DMS 273 (cell line): ENCODE data around the gene ADSL.
"Not testable (repeated sequence)": the region's sequence is repeated elsewhere in the genome, so short reads cannot be mapped to it uniquely, and the experiment has no call there.

Experiments used
- DNase-seq: peaks from one replicate; lab custom pipeline; 2025; ENCODE audit not compliant: unreplicated experiment; lab: John Stamatoyannopoulos, UW

The ADSL gene

DNA sequence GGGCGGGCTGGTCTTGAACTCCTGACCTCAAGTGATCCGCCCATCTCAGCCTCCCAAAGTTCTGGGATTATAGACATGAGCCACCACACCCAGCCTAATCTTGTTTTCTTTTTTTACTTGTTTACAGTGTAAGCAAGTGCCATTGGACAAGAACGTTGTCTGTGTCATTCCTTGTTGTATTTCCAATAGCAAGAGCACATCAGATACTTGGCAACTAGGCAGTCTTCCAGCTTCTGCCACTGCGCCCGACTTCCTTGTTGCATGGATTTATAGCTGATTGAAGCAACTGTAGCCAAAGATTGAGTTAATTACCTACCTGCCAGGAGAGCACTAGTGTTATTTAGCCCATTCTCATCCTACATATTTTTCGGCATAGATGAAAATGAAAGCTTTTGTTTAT, 21.0 kb downstream of the ADSL start:
- no peak for DNase-seq

DNA sequence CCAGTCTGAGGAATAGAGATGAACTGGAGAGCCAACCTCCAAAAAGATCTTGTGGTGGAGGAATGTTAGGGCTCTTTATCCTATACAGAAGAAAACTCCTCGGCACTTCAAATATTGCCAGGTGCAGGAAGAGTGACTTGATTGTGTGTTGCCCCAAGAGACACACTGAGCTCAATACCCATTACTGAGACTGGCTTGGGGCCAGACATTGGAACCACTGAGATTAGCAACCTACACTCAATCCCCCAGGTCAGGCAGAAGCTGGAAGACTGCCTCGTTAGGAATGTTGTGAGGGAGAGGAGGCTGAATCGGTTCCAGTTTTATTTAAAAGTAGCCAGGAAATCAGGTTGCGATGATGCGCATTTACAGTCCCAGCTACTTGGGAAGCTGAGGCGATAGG, 21.7 kb downstream of the ADSL start:
- DNase-seq: peak; percentile 6

DNA sequence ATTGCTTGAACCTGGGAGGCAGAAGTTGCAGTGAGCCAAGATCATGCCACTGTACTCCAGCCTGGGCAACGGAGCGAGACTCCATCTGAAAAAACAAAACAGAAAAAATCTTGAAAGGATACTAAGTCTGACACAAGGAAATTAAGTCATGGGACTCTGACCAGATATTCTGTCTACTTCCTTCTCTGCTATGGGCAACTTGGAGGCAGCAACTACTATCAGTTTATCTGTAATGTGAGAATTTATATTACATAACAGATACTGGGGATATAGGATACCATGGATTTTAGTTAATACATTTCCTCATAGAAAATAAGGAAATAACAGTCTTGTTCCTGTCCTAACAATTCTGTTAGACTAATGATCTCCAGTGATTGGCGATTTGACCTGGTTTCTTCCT, 22.5 kb downstream of the ADSL start:
- DNase-seq: no peak

DNA sequence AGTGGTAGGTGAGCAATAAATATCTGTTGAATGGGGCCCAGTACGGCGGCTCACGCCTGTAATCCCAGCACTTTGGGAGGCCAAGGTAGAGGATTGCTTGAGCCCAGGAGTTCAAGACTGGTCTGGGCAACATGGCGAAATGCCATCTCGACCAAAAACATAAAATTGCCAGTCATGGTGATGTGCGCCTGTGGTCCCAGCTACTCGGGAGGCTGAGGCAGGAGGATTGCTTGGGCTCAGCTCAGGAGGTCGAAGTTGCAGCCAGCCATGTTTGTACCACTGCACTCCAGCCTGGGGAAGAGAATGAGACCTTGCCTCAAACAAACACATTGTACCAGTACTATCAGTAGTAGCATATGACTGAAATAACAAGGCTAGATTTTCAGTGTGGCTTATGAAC, 28.3 kb downstream of the ADSL start:
- no peak for DNase-seq

DNA sequence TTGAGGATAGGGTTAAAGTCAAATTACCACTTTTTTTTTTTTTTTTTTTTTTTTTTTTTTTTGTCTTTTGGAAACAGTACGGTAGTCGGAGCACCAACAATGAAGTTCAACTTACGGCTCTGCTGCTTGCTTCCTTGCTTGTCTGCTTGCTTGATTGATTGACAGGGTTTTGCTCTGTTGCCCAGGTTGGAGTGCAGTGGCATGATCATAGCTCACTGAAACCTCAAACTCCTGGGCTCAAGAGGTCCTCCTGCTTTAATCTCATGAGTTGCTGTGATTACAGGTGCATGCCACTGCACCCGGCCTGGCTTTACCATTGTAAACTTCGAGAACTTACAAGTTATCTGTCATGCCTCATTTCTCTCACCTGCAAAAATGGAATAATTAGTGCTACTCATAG, 29.8 kb downstream of the ADSL start:
- DNase-seq: no peak

DNA sequence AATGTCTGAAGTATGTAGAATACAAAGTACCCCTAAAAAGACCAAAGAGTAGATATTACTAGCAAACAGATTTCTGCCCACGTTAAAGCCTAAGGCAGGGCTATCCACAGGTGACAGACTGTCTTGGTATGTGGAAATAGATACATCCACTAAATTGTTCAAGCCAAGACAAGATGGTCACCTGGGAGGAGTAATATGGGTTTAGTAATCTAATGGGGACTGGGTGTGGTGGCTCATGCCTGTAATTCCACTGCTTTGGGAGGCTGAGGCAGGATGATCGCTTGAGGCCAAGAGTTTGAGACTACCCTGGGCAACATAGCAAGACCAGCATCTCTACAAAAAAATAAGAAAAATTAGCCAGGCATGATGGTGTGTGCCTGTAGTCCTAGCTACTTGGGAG, 31.6 kb downstream of the ADSL start:
- DNase-seq: no peak

DNA sequence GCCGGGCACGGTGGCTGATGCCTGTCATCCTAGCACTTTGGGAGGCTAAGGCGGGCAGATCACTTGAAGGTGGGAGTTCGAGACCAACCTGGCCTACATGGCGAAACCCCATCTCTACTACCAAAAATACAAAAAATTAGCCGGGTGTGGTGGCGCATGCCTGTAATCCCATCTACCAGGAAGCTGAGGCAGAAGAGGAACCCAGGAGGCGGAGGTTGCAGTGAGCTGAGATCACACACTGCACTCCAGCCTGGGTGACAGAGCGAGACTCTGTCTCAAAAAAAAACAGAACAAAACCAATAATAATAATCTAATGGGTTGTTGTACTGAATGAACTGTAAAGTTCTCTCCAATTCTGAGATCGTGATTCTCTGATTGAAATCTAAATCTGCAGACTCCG, 32.1 kb downstream of the ADSL start:
- DNase-seq: not testable (repeated sequence)

DNA sequence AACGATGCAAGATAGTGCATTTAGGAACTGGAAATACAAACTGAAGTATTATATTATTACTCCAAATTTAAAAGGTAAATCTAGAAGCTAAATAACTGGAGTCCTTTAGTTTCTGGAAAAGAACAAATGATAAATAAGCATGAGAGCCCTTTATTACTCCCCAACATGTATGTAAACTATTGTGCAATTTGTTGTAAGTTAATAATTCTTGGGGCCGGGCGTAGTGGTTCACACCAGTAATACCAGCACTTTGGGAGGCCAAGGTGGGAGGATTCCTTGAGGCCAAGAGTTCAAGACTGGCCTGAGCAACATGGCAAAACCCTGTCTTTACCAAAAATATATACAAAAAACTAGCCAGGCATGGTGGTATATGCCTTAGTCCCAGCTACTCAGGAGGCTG, 35.2 kb downstream of the ADSL start:
- no peak for DNase-seq

DNA sequence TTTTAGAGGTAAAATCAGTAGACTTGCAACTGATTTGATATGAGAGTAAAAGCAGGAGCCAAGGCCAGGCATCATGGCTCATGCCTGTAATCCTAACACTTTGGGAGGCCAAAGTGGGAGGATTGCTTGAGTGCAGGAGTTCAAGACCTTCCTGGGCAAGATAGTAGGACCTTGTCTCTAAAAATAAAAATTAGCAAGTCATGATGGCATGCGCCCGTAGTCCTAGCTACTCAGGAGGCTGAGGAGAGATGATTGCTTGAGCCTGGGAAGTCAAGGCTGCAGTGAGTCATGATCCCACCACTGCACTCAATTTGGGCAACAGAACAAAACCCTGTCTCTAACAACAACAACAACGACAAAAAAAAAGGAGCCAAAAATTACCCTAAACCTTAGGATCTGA, 37.6 kb downstream of the ADSL start:
- DNase-seq: no peak

DNA sequence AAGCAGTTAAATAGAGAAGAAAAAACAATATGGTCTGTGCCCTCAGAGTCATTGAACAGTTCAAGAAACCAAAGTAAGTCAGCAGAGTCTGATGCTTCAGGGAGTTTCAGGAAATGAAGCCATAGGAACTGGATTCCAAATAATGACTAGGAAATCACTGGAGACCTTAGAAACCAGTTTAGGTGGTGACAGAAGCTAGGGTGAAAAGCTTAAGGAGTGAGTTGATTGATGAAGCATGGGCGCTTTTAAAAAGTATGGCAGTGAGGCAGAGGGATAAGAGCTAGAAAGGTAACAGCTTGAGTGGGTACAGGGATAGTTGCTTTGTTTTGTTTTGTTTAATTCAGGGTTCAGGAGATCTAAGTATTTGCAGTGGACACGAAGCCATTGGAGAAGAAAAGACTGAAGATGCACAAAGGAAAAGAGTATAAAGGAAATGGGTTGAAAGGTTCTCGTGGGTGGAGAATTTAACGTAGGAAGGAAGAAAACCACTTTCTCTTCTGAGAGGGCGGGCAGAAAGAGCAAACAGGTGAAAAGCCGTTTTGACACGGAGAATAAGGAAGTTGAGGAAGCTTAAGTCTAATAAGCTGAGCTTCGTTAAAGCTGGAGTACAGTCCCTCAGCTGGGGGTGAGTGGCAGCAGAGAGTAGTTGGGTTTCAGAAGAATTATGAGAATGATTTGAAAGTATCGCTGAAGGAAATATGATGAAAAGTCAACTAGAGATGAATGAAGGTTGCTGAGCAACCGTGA, 38.9 kb downstream of the ADSL start:
- no peak for DNase-seq

DNA sequence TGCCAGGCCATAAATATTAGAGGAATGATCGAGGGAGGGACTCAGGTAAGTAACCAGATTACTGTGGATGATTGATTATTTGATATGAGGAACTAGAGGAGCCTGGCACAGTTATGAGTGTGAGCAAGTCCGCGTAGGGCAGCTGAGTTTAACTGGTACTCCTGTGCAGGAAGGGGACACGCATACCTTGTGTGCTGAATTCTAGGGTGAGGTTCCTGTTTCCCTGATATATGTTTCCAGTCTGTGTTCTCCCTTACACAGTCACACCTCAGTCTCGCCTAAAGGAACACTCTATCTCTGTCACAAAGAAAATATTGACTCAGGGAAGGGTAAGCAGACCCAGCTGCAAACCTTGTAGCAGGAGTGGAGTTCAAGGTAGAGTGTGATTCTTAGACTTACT, 41.4 kb downstream of the ADSL start:
- DNase-seq: no peak

DNA sequence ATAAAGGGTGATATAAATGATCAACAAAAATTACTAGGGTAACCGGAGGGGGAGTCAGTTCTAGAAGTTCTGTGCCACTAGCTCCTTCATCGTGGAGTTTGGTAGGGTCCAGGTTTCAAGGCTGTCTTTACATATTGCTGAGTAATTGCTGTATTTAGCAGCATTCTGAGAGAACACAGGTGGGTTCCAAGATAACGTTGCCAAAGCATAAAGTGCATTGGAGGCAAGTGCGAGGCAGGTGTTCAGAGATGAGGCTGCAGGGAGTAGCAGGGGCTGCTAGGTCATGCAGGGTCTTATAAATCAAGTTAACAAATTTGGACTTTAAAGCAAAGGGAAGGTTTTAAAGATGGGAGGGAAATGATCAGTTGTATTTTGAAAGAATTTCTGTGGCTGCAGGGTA, 41.9 kb downstream of the ADSL start:
- no peak for DNase-seq

DNA sequence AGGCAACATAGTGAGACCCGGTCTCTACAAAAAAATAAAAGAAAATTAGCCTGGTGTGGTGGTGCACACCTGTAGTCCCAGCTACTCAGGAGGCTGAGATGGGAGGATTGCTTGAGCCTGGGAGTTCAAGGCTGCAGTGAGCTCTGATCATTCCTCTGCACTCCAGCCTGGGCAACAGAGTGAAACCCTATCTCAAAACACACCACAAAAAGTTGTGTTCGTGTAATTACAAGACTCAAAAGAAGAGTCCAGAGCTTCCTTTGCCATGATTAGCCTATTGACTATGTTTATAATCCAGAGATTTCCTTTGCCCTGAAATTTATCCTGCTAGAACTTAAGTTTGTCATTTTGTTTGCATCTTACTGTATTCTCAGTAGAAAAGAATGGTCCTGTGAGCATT, 45.1 kb downstream of the ADSL start:
- no peak for DNase-seq

DNA sequence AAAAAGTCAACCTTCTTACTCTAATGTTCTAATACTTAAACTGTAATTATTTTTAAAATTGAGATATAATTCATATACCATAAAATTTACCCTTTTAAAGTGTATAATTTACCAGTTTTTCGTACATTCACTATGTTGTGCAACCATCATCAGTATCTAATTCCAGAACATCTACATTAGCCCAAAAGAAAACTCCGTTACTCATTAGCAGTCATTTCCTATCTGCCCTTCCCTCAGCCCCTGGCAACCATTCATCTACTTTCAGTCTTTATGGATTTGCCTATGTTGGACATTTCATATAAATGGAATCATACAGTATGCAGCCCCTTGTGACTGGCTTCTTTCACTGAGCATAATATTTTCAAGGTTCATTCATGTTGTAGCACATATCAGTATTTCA, 46.3 kb downstream of the ADSL start:
- no peak for DNase-seq

DNA sequence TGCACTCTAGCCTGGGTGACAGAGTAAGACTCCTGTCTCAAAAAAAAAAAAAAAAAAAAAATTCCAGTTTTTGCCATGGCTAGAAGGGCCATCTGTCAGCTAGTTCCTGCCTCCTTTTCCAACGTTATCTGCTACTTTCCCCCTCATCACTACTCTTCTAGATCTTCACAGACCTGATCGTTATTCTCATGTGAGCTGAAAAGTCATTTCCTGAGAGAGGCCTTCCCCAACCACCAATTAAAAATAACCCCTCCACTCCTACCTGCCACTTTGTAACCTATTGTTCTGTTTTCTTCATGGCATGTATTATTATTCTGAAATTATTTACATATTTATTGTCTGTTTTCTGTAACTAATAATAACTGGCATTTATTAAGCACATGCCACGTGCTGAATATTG, 48.3 kb downstream of the ADSL start:
- no peak for DNase-seq

DNA sequence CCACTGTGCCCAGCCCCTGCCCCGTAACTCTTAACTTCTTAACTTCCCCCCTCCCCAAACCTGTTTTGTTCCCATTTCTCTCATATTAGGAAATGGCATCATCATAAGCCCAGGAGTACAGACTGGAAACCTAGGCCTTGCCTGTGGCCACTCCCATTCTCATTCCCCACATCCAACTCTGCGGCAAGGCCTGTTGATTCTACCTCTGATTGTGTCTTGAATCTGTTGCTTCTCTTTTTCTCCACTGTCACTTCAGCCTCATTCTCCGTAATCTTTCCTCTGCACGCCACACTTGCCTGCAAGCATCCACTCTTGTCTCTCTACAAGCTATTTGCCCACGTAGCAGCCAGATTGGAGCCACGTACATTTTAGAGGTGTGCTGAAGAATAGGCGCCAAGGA, 49.3 kb downstream of the ADSL start:
- DNase-seq: no peak

DNA sequence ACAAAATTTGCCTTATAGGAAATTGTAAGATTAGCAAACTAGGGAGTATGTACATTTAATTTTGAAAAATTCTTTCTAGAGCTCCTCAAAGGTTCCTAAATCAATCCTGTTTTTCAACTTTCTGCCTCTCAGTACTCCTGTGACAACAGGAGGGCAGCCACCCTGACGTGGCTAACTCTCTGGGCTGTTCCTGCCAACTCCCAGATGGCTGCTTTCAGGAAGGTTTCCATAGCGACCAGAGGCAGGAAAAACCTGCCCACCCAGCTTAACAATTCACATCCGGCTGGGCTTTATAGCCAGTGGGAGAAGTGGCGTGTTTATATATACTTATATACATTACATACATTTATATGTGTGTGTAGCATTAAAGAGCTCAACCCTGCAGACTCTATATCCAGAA, 50.6 kb downstream of the ADSL start:
- peak; percentile 83 for DNase-seq

DNA sequence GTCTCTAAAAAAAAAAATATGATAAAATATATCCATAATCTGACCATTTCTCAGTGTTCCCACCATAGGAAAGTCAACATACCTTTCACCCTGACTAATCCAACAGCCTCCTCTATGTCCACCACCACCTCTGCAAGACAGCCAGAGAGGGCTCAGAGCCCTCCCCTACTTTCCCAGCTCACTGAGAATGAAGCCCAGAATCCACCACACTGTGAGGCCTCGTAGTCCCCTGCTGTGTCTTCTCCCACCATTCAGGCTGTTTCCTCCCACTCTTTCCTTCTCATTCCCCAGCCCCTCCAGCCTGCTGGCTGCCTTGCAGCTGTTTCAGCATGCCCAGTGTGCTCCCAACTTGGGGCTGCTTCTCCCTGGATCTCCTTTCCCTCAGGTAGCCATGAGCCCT, 51.1 kb downstream of the ADSL start:
- DNase-seq: no peak

DNA sequence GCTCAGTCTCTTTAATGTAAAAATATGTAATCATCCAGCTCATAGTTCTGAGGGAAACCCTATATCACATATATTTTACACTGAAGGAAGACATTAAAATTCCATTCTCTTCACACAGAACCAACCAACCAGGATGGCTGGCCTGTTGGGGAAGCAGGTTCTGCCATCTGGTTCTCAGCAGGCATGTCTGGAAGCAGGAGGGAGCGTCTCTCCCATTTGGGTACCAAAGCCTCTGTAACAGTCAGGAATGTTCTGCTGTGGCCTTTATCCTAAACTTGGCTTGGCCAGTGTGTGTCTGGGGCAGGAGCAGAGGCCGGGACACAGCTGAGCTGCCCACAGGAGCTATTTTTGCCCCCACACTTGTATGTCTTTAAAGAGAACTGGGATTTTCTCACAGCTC, 53.3 kb downstream of the ADSL start:
- peak; percentile 20 for DNase-seq

DNA sequence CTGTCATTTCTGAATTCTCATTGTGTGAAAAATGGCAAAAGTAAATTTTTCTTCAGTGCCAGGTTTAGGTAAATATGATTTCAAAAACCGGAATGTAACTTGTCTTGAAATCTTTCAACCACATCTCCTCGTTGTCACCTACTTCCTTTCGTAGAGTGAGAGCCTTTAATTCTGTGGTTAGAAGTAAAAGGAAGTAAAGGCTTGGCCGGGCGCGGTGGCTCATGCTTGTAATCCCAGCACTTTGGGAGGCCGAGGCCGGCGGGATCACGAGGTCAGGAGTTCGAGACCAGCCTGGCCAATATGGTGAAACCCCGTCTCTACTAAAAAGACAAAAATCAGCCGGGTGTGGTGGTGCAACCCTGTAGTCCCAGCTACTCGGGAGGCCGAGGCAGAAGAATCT, 53.9 kb downstream of the ADSL start:
- DNase-seq: no peak

DNA sequence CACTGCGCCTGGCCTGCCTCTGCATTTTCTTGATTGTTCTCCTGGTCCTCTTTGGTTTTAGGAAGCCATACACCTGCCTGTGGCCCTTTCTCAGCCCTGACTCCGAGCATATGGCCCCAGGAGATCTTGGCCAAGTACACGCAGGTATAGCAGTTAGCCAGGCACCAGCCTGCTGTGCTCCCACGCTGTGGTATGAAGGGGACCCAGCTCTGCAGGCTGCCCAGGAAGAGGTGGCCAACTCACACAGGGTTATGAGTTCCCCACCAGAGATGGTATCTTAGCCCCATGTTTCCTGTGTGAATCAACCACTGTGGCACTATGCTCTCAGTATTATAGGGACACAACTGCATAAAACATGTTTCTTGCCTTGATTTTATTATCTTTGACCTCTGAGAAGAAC, 55.2 kb downstream of the ADSL start:
- DNase-seq: no peak

DNA sequence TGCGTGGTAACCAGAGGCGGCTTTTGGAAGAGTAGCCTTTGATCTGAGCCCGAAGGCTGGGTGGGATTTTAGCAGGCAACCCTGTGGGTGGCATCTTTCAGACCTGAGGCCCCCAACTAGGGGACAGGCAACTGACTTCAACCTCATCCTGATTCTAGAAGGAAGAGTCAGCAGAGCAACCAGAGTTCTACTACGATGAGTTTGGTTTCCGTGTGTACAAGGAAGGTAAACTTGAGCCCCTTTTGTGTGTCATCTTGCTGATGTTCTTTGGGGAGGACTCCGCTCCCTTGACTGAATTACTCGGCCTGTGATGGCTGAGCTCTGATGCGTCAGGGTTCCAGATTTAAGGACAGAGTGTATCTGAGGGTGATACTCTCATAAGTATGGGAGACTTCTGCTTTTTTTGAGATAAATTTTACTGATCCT, 55.7 kb downstream of the ADSL start:
- DNase-seq: no peak

DNA sequence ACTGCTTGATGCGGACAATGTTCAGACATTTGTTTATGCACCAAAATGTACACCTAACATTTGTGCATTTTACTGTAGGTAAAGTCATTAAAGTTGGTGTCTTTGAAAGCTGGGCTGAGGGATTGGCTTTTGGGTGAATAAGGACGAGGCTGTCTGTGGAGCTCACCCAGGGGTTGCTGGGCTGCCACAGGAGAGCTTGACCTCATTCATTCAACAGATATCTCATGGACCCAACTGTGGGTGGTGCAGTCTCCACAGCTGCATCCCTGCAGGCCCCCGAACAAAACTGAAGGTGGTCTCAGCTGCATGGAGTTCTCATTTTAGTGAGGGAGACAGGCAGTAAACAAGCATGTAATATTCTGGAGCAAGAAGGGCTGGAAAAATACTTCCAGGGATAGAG, 56.8 kb downstream of the ADSL start:
- DNase-seq: no peak

DNA sequence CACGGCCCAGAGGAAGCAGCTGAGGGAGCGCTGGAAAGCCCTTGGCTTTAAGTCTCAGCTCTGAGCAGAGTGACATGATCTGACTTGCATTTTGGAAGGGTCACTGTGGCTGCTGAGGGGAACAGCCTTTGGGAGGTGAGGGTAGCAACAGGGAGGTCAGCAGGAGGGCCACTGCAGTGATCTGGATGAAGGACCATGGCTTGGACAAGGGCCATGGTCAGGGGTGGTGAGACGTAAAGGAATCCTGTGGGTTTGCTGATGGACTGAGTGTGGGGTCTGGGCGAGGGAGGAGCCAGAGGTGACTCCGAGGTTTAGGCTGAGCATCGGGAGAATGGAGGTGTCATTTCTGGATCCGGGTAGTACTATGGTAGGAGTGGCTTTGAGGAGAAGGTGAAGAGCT, 57.4 kb downstream of the ADSL start:
- no peak for DNase-seq
